ENCODE results near the gene CD70.

Gene CD70

DNA sequence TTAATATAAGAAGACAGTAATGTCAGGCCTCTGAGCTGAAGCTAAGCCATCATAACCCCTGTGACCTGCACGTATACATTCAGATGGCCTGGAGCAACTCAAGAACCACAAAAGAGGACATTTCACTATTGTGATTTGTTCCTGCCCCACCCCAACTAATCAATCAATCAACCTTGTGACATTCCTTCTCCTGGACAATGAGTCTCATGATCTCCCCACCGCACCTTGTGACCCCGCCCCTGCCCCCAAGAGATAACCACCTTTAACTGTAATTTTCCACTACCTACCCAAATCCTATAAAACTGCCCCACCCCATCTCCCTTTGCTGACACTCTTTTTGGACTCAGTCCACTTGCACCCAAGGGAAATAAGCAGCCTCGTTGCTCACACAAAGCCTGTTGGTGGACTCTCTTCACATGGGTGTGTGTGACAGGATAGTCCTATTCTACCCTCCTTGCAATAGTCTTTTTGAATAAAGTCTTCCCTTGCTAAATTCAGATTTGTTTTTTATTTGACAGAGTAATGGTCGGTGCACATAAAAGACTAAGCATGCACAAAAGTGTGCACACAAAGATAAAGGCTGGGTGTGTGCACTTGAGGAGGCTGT, 14.0 kb downstream of the CD70 start:
- H3K36me3 ChIP-seq (ENCODE audit: control insufficient read depth, insufficient read depth, low read length): no peaks in the 10 kb centered on the region
- no peak overlapping the region for H3K4me3 ChIP-seq (replicated peaks; ENCODE audit: low read depth, low read length)
- no peak for DNase-seq (ENCODE audit: extremely low read depth, insufficient read length)
- no peak for TF ChIP-seq CTCF (IDR thresholded peaks at IDR 0.05; ENCODE audit: insufficient read depth, low read length, poor library complexity, severe bottlenecking)
- no peaks in the 10 kb centered on the region for H3K27me3 ChIP-seq (replicated peaks; ENCODE audit: control insufficient read depth, insufficient read depth, low read length)

- Histone ChIP-seq H3K36me3 (ENCODE audit: control insufficient read depth, insufficient read depth, low read length) (no peaks in the 10 kb centered on the region), H3K4me3 (replicated peaks; ENCODE audit: low read depth, low read length) (no peak overlapping the region), H3K27me3 (replicated peaks; ENCODE audit: control insufficient read depth, insufficient read depth, low read length) (no peaks in the 10 kb centered on the region)
- TF ChIP-seq CTCF (IDR thresholded peaks at IDR 0.05; ENCODE audit: insufficient read depth, low read length, poor library complexity, severe bottlenecking): no peak
- no peak for DNase-seq (ENCODE audit: extremely low read depth, insufficient read length)
These were observed 17.6 kb downstream of the CD70 start for GRCh38 chr19:6573350-6573749.

DNA sequence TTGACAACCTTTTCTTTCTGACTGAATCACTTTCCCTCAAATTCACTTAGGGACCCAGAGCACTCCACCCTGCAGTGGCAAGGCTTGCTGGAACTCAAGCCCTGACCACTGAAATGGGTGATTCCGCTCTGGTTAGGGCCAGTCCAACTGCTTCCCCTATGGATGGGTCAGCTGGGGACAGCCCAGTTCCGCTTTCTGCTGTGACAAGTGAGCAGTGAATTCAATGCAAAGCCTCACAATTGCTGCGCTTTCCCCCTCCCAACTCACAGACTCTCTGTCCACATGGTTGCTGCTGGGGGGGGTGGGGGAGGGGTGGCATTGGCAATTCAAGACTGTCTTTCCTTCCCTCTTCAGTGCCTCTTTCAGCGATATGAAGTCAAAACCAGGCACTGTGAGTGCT, 18.7 kb downstream of the CD70 start:
- TF ChIP-seq CTCF (IDR thresholded peaks at IDR 0.05; ENCODE audit: insufficient read depth, low read length, poor library complexity, severe bottlenecking): no peak
- H3K4me3 ChIP-seq (replicated peaks; ENCODE audit: low read depth, low read length): no peak overlapping the region
- no peaks in the 10 kb centered on the region for H3K27me3 ChIP-seq (replicated peaks; ENCODE audit: control insufficient read depth, insufficient read depth, low read length)
- H3K36me3 ChIP-seq (ENCODE audit: control insufficient read depth, insufficient read depth, low read length): no peaks in the 10 kb centered on the region
- no peak for DNase-seq (ENCODE audit: extremely low read depth, insufficient read length)

GRCh38 chr19:6571167-6571566, 19.8 kb downstream of the CD70 start:
- H3K27me3 ChIP-seq (replicated peaks; ENCODE audit: control insufficient read depth, insufficient read depth, low read length): no peaks in the 10 kb centered on the region
- DNase-seq (ENCODE audit: extremely low read depth, insufficient read length): no peak
- H3K4me3 ChIP-seq (replicated peaks; ENCODE audit: low read depth, low read length): no peak overlapping the region
- no peaks in the 10 kb centered on the region for H3K36me3 ChIP-seq (ENCODE audit: control insufficient read depth, insufficient read depth, low read length)
- TF ChIP-seq CTCF (IDR thresholded peaks at IDR 0.05; ENCODE audit: insufficient read depth, low read length, poor library complexity, severe bottlenecking): no peak

DNA sequence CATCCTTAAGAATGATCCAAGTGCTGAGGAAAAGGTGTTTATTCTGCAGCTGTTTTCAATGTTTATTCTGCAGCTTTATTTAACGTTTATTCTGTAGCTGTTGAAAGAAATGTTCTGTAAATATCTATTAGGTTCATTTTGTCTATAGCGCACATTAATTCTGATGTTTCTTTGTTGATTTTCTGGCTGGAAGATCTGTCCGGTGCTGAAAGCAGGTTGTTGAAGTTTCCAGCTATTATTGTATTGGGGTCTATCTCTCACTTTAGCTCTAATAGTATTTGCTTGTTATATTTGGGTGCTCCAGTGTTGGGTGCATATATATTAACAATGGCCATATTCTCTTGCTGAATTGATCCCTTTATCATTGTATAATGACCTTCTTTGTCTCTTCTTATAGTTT, 20.2 kb downstream of the CD70 start:
- no peaks in the 10 kb centered on the region for H3K36me3 ChIP-seq (ENCODE audit: control insufficient read depth, insufficient read depth, low read length)
- DNase-seq (ENCODE audit: extremely low read depth, insufficient read length): no peak
- TF ChIP-seq CTCF (IDR thresholded peaks at IDR 0.05; ENCODE audit: insufficient read depth, low read length, poor library complexity, severe bottlenecking): no peak
- no peaks in the 10 kb centered on the region for H3K27me3 ChIP-seq (replicated peaks; ENCODE audit: control insufficient read depth, insufficient read depth, low read length)
- H3K4me3 ChIP-seq (replicated peaks; ENCODE audit: low read depth, low read length): no peak overlapping the region

DNA sequence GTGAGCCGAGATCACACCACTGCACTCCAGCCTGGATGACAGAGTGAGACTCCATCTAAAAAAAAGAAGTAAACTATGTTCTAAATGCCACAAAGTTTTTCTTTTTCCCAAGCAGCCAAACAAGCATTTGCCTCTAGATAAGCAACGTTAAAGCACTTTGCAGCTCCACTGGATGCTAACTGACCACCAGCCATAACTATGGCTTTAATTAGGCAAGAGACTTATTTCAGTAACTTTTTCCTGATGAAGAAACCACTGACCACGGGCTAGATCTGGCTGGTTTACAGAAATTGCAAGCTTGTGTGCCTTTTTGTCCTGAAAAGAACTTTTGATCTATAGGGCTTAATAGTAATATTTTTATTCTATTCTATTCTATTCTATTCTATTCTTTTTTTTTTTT, 22.1 kb downstream of the CD70 start:
- Histone ChIP-seq H3K4me3 (replicated peaks; ENCODE audit: low read depth, low read length) (no peak overlapping the region), H3K27me3 (replicated peaks; ENCODE audit: control insufficient read depth, insufficient read depth, low read length) (no peaks in the 10 kb centered on the region), H3K36me3 (ENCODE audit: control insufficient read depth, insufficient read depth, low read length) (no peaks in the 10 kb centered on the region)
- no peak for DNase-seq (ENCODE audit: extremely low read depth, insufficient read length)
- TF ChIP-seq CTCF (IDR thresholded peaks at IDR 0.05; ENCODE audit: insufficient read depth, low read length, poor library complexity, severe bottlenecking): no peak

Data from GM06990 (cell line).